Kidney epithelial cell (primary cell): ENCODE results near the gene BPIFB1. TPM values are rescaled to one million over a fixed set of nuclear protein-coding genes. Genes with fewer than 3 reads are reported as not detected.

Experiments
- DNase-seq: peaks from one replicate; pipeline ENCODE4 v3.0.0-alpha.2; 2010; ENCODE audit warnings: low read depth
- H3K27me3 ChIP-seq: 2 replicates; pipeline ENCODE4 v1.6.0; 2011; ENCODE audit warnings: low read length; ENCODE audit not compliant: control insufficient read depth, insufficient read depth
- H3K36me3 ChIP-seq: 2 replicates; pipeline ENCODE4 v1.5.1; 2011; ENCODE audit warnings: low read length; ENCODE audit not compliant: control insufficient read depth, insufficient read depth
- H3K4me3 ChIP-seq: 2 replicates; pipeline ENCODE4 v1.5.1; 2011; ENCODE audit warnings: low read depth, mild to moderate bottlenecking, control low read depth, low read length
- total RNA-seq: library from RNA; depleted of rRNA; stranded (reverse); fragments of >200 nt; gene quantifications from 2 replicates; pipeline ENCODE4 v1.2.3, GENCODE V29; 2015
- TF ChIP-seq, protein P1 (sequence below): IDR thresholded peaks from 2 replicates; pipeline ENCODE4 v1.5.1; 2011; ENCODE audit warnings: mild to moderate bottlenecking, moderate library complexity, low read length, control low read depth, inconsistent platforms; ENCODE audit not compliant: insufficient read depth, poor library complexity, severe bottlenecking

Gene BPIFB1
- total RNA-seq, 1 donor from 2014 or later: not detected

DNA sequence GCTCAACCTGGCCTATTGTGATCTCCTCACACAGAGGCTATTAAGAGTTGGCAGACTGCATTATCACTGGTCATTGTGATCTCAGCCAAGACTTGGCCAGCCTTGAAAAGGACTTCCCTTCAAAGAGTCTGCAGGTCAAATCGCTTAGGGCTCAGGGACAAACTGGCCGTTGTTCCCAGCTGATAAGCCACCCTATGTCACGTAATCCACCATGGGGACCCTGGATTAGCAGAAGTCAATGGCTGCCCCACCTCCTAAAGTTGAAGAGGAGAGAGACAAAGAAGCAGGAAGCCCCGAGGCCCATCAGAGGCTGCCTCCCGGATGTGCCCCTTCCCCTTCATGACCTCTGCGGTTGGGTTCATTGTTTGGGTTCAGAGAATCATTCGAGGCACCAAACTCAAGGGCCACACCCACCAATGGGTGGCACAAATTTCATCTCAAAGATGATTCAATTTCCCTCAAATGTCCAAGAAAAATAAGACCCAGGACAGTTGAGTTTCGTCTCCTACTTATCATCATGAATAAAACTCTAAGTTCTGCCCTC, 56.6 kb downstream of the BPIFB1 start:
- H3K36me3 ChIP-seq: no peaks in the 10 kb centered on the region
- no peak overlapping the region for H3K4me3 ChIP-seq
- H3K27me3 ChIP-seq: no peaks in the 10 kb centered on the region
- TF ChIP-seq, protein P1, sequence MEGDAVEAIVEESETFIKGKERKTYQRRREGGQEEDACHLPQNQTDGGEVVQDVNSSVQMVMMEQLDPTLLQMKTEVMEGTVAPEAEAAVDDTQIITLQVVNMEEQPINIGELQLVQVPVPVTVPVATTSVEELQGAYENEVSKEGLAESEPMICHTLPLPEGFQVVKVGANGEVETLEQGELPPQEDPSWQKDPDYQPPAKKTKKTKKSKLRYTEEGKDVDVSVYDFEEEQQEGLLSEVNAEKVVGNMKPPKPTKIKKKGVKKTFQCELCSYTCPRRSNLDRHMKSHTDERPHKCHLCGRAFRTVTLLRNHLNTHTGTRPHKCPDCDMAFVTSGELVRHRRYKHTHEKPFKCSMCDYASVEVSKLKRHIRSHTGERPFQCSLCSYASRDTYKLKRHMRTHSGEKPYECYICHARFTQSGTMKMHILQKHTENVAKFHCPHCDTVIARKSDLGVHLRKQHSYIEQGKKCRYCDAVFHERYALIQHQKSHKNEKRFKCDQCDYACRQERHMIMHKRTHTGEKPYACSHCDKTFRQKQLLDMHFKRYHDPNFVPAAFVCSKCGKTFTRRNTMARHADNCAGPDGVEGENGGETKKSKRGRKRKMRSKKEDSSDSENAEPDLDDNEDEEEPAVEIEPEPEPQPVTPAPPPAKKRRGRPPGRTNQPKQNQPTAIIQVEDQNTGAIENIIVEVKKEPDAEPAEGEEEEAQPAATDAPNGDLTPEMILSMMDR: no peak
- DNase-seq: no peak

DNA sequence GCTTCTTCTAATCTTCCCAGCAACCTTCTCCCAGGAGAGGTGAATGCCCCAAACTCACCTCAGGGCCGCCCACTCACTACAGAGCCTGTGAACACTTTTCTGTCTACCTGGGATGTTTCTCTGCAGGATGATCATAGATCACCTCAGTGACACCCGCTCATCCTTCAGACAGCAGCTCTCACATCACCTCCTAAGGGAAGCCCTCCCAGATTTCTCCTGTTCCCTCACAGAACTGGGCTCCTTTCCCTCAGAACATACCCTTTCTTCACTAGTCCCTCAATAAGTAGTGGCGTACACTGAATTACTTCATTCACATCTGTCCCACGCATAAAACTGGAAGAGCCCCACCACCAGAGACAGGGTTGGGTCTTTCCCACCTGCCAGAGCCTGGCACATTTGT, 60.5 kb downstream of the BPIFB1 start:
- no peak for DNase-seq
- Histone ChIP-seq H3K27me3 (no peaks in the 10 kb centered on the region), H3K36me3 (no peaks in the 10 kb centered on the region), H3K4me3 (no peak overlapping the region)
- TF ChIP-seq, protein P1: no peak

DNA sequence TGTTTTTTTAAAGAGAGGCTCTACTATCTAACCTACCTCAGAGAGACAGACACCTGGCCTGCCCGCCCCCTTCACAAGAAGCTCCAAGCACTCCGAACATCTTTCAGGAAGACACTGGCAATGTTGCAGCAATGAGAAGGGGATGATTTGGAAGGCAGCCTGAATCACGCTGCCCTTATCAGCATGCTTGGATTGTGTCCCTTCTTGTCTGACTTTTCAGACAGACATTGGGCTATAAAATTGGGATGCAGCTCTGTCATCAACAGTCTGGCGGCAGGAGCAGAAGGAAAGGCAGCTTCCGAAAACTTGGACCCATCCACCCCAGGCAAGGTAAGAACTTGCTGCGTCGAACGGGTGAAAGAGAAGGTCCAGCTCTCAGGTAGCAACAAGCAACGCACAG, 62.3 kb downstream of the BPIFB1 start:
- Histone ChIP-seq H3K27me3 (no peaks in the 10 kb centered on the region), H3K36me3 (no peaks in the 10 kb centered on the region), H3K4me3 (no peak overlapping the region)
- TF ChIP-seq, protein P1: no peak
- DNase-seq: no peak

DNA sequence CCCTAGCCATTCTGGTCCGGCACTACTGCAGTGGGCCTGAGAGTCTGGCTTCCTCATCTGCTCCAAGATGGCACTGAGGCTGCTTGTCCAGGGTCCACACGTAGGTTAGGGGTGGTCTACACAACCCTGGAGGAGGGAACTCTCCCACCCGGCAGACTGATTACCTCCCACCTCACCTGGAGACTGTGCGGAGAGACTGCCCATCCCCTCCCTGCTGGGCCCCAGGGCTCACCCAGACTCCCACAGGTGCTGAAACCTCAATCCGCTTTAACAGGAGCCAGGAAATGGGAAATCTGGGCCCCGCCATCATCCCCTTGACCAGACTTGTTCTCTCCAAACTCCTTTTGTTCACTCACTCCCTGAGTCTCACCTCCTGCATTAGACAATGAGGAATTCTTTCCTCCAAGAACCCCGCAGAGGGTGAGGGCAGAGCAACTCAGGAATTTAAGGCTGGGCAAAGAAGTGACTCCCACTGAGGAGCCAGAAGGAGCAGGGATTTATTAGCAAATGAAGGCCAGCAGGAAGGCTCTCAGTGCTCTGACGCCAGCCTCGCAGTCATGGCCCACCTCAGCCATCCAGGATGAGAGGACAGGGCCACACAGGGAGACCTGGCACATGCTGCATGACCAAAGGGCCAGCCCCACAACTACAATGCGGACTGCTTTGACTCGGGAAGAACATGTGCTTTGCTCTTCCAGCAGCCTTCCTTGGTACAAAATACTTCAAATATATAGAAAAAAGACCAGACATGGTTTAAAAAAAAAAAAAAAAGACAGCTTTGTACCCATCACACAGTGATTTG, 65.3 kb downstream of the BPIFB1 start:
- H3K27me3 ChIP-seq: no peaks in the 10 kb centered on the region
- no peaks in the 10 kb centered on the region for H3K36me3 ChIP-seq
- DNase-seq: no peak
- TF ChIP-seq, protein P1: no peak
- H3K4me3 ChIP-seq: no peak overlapping the region

DNA sequence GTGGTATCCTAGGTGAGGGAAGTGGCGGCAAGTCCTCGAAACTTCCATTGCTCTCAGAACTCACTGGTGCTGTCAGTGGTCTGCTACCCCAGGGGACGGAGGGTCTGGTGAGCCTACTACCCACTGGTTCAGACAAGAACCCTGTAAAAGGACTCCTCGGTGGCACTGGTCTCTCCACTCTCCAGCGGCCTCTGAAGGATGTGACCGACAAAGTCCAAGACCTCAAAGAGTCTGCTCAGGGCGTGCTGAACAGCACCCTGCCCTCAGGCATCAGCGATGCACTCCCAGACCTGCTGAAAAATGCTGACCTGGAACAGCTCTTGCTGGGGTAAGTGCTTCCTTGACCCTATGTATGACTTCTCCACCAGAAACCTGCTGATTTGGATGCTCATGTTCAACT, 66.5 kb downstream of the BPIFB1 start:
- H3K4me3 ChIP-seq: no peak overlapping the region
- no peaks in the 10 kb centered on the region for H3K27me3 ChIP-seq
- no peak for DNase-seq

More for the DNA sequence above, 66.5 kb downstream of the BPIFB1 start:
- H3K36me3 ChIP-seq: no peaks in the 10 kb centered on the region
- TF ChIP-seq, protein P1: no peak
